AG10803 (cell line): ENCODE results near the gene SIRT3.

Source experiments
- DNase-seq: peaks from one replicate; pipeline ENCODE4 v3.0.0; 2010; ENCODE audit warnings: low read depth
- H3K4me3 ChIP-seq: 2 replicates; pipeline ENCODE4 v1.5.1; 2011; ENCODE audit warnings: mild to moderate bottlenecking, low read length, control low read depth
- TF ChIP-seq, protein P1 (sequence below): conservative IDR thresholded peaks from 2 replicates; pipeline ENCODE4 v1.5.1; 2011; ENCODE audit warnings: mild to moderate bottlenecking, low read length, control low read depth, inconsistent platforms

The SIRT3 gene

GRCh38 chr11:235997-236773, at the start of gene SIRT3:
SIRT3 (minus strand) TSS chr11:236342; CDS start chr11:236328, 14 bp downstream.
- TF ChIP-seq, protein P1, sequence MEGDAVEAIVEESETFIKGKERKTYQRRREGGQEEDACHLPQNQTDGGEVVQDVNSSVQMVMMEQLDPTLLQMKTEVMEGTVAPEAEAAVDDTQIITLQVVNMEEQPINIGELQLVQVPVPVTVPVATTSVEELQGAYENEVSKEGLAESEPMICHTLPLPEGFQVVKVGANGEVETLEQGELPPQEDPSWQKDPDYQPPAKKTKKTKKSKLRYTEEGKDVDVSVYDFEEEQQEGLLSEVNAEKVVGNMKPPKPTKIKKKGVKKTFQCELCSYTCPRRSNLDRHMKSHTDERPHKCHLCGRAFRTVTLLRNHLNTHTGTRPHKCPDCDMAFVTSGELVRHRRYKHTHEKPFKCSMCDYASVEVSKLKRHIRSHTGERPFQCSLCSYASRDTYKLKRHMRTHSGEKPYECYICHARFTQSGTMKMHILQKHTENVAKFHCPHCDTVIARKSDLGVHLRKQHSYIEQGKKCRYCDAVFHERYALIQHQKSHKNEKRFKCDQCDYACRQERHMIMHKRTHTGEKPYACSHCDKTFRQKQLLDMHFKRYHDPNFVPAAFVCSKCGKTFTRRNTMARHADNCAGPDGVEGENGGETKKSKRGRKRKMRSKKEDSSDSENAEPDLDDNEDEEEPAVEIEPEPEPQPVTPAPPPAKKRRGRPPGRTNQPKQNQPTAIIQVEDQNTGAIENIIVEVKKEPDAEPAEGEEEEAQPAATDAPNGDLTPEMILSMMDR, result peak; percentile 13; the same call in 1 of the 2 replicates
- H3K4me3 ChIP-seq, result peak within 1 kb of the TSS; percentile 94
- peak; percentile 70 for DNase-seq

GRCh38 chr11:285894-286220, 49.7 kb upstream of the SIRT3 start:
- H3K4me3 ChIP-seq, result no peak overlapping the region
- TF ChIP-seq, protein P1, result no peak
- no peak for DNase-seq

GRCh38 chr11:285021-285893, 49.1 kb upstream of the SIRT3 start:
- no peak overlapping the region for H3K4me3 ChIP-seq
- DNase-seq, result no peak
- TF ChIP-seq, protein P1, result no peak

- no peak for DNase-seq
- TF ChIP-seq, protein P1, result no peak
- H3K4me3 ChIP-seq, result no peak overlapping the region
These were observed 48.2 kb upstream of the SIRT3 start for GRCh38 chr11:284105-285020.

DNA sequence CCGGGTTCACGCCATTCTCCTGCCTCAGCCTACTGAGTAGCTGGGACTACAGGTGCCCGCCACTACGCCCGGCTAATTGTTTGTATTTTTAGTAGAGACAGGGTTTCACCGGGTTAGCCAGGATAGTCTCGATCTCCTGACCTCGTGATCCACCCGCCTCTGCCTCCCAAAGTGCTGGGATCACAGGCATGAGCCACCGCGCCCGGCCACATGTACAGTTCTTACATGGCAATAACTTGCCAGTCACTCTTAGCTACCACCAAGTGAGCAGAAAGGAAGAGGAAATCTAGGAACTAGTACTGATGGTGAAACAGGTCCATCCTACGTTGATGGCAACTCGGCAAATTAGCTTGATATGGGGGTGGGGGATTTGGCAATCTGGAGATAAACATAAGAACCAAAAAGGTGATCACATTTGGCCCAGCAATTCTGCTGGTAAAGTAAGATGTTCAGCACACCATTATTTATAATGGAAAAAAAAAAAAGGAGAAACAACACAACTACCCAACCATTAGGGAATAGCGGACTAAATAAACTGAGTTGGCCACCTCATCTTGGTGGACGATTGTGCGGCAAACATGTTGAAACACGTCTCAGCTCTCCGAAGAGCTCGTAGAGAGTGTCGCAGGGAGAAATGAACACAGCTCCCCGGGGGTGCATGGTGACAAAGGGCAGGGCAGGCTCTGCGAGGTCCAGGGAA, 47.4 kb upstream of the SIRT3 start:
- DNase-seq, result no peak
- no peak overlapping the region for H3K4me3 ChIP-seq
- TF ChIP-seq, protein P1, result no peak

DNA sequence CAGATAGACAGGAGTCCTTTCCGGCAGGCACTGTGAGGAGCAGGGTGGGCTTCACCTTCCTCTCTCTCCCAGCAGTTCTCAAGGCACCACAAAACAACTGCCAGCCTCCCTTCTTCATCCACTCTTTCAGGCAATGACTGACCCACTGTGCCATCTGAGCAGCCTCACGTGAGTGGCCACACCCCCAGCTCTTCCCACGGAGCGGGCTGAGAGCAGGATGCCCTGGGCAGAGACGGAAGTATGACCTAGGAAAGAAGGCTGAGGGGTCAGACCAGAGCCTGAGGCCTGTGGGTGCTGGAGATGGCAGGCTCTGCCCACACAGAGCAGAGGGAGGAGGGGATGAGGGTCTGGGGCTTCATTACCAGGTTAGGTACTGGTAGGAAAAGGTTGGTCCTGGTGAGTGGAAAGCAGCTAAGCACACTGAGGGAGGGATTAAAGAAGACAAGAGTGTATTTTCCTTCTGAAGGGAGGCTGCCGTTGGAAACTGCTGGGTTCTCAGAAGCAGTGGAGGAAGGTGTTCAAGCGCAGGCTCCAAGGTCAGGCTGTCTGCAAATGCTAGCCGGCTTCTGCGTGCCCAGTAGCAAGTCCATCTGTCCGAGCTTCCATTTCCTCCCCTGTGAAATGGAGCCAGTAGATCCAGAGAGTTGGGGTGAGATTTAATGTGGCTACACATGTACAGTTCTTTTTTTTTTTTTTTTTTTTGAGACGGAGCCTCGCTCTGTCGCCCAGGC, 46.7 kb upstream of the SIRT3 start:
- H3K4me3 ChIP-seq, result no peak overlapping the region
- TF ChIP-seq, protein P1, result no peak
- no peak for DNase-seq
